Skeletal muscle cell (primary cell): Measurements from ENCODE around the gene HIVEP3.

Experiments used
- DNase-seq: peaks from one replicate; pipeline ENCODE4 v3.0.0-alpha.2; 2010; ENCODE audit warnings: low read depth
- H3K4me3 ChIP-seq: 2 replicates; pipeline ENCODE4 v1.5.1; 2011; ENCODE audit warnings: low read depth, mild to moderate bottlenecking, control low read depth, low read length, moderate library complexity

HIVEP3 gene

GRCh38 chr1:41856151-41856943 lies 62.4 kb downstream of the HIVEP3 start:
- no peak for DNase-seq
- no peak overlapping the region for H3K4me3 ChIP-seq

GRCh38 chr1:41855713-41856112 lies 63.0 kb downstream of the HIVEP3 start:
- DNase-seq: no peak
- H3K4me3 ChIP-seq: no peak overlapping the region

GRCh38 chr1:41853907-41854306 lies 64.8 kb downstream of the HIVEP3 start:
- DNase-seq: no peak
- no peak overlapping the region for H3K4me3 ChIP-seq

GRCh38 chr1:41852091-41852490 lies 66.6 kb downstream of the HIVEP3 start:
- H3K4me3 ChIP-seq: no peak overlapping the region
- DNase-seq: no peak

- H3K4me3 ChIP-seq: no peak overlapping the region
- peak; percentile 81 for DNase-seq
These were observed 67.1 kb downstream of the HIVEP3 start for GRCh38 chr1:41851589-41851988.

- DNase-seq: no peak
- H3K4me3 ChIP-seq: no peak overlapping the region
These were observed 68.7 kb downstream of the HIVEP3 start for GRCh38 chr1:41850029-41850428.

GRCh38 chr1:41849211-41849759 lies 69.4 kb downstream of the HIVEP3 start:
- no peak overlapping the region for H3K4me3 ChIP-seq
- no peak for DNase-seq

GRCh38 chr1:41848216-41848952 lies 70.3 kb downstream of the HIVEP3 start:
- no peak overlapping the region for H3K4me3 ChIP-seq
- DNase-seq: no peak

- no peak overlapping the region for H3K4me3 ChIP-seq
- DNase-seq: no peak
These were observed 71.0 kb downstream of the HIVEP3 start for GRCh38 chr1:41847733-41848132.

- DNase-seq: no peak
- H3K4me3 ChIP-seq: no peak overlapping the region
These were observed 71.9 kb downstream of the HIVEP3 start for GRCh38 chr1:41846625-41847405.

- DNase-seq: no peak
These were observed 73.9 kb downstream of the HIVEP3 start for GRCh38 chr1:41844781-41845272.

GRCh38 chr1:41844255-41844654 lies 74.5 kb downstream of the HIVEP3 start:
- H3K4me3 ChIP-seq: no peak overlapping the region
- no peak for DNase-seq

More at GRCh38 chr1:41844781-41845272, 73.9 kb downstream of the HIVEP3 start:
- no peak overlapping the region for H3K4me3 ChIP-seq

- no peak overlapping the region for H3K4me3 ChIP-seq
- peak; percentile 43 for DNase-seq
These were observed 75.5 kb downstream of the HIVEP3 start for GRCh38 chr1:41842993-41843755.

- no peak overlapping the region for H3K4me3 ChIP-seq
- DNase-seq: no peak
These were observed 76.4 kb downstream of the HIVEP3 start for GRCh38 chr1:41842326-41842725.

- H3K4me3 ChIP-seq: no peak overlapping the region
- no peak for DNase-seq
These were observed 78.0 kb downstream of the HIVEP3 start for GRCh38 chr1:41840592-41841246.

GRCh38 chr1:41838266-41838665 lies 80.5 kb downstream of the HIVEP3 start:
- no peak for DNase-seq
- no peak overlapping the region for H3K4me3 ChIP-seq

GRCh38 chr1:41837691-41838090 lies 81.0 kb downstream of the HIVEP3 start:
- no peak overlapping the region for H3K4me3 ChIP-seq
- no peak for DNase-seq

GRCh38 chr1:41835485-41835884 lies 83.2 kb downstream of the HIVEP3 start:
- no peak overlapping the region for H3K4me3 ChIP-seq
- DNase-seq: no peak
